ENCODE results near the gene KAT2B. TPM values are rescaled to one million over a fixed set of nuclear protein-coding genes. Genes with fewer than 3 reads are reported as not detected.
A peak's percentile ranks its signal among the peaks of the same experiment; 100 is the strongest.

The KAT2B gene
- total and polyA plus RNA-seq, 2 donors, result 14.6 to 38.2 TPM

GRCh38 chr3:20064387-20064786, 24.1 kb downstream of the KAT2B start:
- no peaks in the 10 kb centered on the region for H3K36me3 ChIP-seq (ENCODE audit: insufficient read depth)
- no peaks in the 10 kb centered on the region for H3K4me1 ChIP-seq (ENCODE audit: insufficient read depth)
- no peak overlapping the region for H3K27ac ChIP-seq (ENCODE audit: low read depth)
- DNase-seq (ENCODE audit: extremely low spot score), result no peak
- WGBS, result 78% methylated on average over 3 of the region's 3 CpGs
- H3K4me3 ChIP-seq (ENCODE audit: low read depth, low read length), result no peak overlapping the region

GRCh38 chr3:20064796-20065564, 24.7 kb downstream of the KAT2B start:
- H3K4me3 ChIP-seq (ENCODE audit: low read depth, low read length), result no peak overlapping the region
- no peaks in the 10 kb centered on the region for H3K4me1 ChIP-seq (ENCODE audit: insufficient read depth)
- no peaks in the 10 kb centered on the region for H3K36me3 ChIP-seq (ENCODE audit: insufficient read depth)
- 69% methylated on average over 5 of the region's 5 CpGs for WGBS
- DNase-seq (ENCODE audit: extremely low spot score), result no peak
- no peak overlapping the region for H3K27ac ChIP-seq (ENCODE audit: low read depth)

GRCh38 chr3:20066079-20066478, 25.8 kb downstream of the KAT2B start:
- no peak overlapping the region for H3K4me3 ChIP-seq (ENCODE audit: low read depth, low read length)
- H3K36me3 ChIP-seq (ENCODE audit: insufficient read depth), result no peaks in the 10 kb centered on the region
- H3K27ac ChIP-seq (ENCODE audit: low read depth), result peak overlapping the region; percentile 73
- WGBS, result 62% methylated on average over 1 of the region's 1 CpG
- H3K4me1 ChIP-seq (ENCODE audit: insufficient read depth), result no peaks in the 10 kb centered on the region
- no peak for DNase-seq (ENCODE audit: extremely low spot score)

GRCh38 chr3:20066850-20067617, 26.8 kb downstream of the KAT2B start:
- H3K27ac ChIP-seq (ENCODE audit: low read depth), result peak overlapping the region; percentile 38
- WGBS, result 18% methylated on average over 6 of the region's 6 CpGs
- no peak overlapping the region for H3K4me3 ChIP-seq (ENCODE audit: low read depth, low read length)
- no peak for DNase-seq (ENCODE audit: extremely low spot score)
- no peaks in the 10 kb centered on the region for H3K36me3 ChIP-seq (ENCODE audit: insufficient read depth)
- no peaks in the 10 kb centered on the region for H3K4me1 ChIP-seq (ENCODE audit: insufficient read depth)

GRCh38 chr3:20068512-20069177, 28.4 kb downstream of the KAT2B start:
- no peaks in the 10 kb centered on the region for H3K36me3 ChIP-seq (ENCODE audit: insufficient read depth)
- peak overlapping the region; percentile 73 for H3K27ac ChIP-seq (ENCODE audit: low read depth)
- WGBS, result 75% methylated on average over 3 of the region's 3 CpGs
- no peak overlapping the region for H3K4me3 ChIP-seq (ENCODE audit: low read depth, low read length)
- H3K4me1 ChIP-seq (ENCODE audit: insufficient read depth), result no peaks in the 10 kb centered on the region
- no peak for DNase-seq (ENCODE audit: extremely low spot score)

- no peak overlapping the region for H3K27ac ChIP-seq (ENCODE audit: low read depth)
- no peak for DNase-seq (ENCODE audit: extremely low spot score)
- H3K36me3 ChIP-seq (ENCODE audit: insufficient read depth), result no peaks in the 10 kb centered on the region
- no peak overlapping the region for H3K4me3 ChIP-seq (ENCODE audit: low read depth, low read length)
- H3K4me1 ChIP-seq (ENCODE audit: insufficient read depth), result no peaks in the 10 kb centered on the region
Measured at GRCh38 chr3:20069178-20069532, 28.9 kb downstream of the KAT2B start.

GRCh38 chr3:20071175-20071574, 30.9 kb downstream of the KAT2B start:
- Histone ChIP-seq H3K4me1 (ENCODE audit: insufficient read depth) (no peaks in the 10 kb centered on the region), H3K36me3 (ENCODE audit: insufficient read depth) (peaks cover 2% of the 10 kb centered on the region), H3K4me3 (ENCODE audit: low read depth, low read length) (no peak overlapping the region), H3K27ac (ENCODE audit: low read depth) (no peak overlapping the region)
- 90% methylated on average over 2 of the region's 2 CpGs for WGBS
- DNase-seq (ENCODE audit: extremely low spot score), result no peak

GRCh38 chr3:20072422-20072821, 32.2 kb downstream of the KAT2B start:
- 75% methylated on average over 6 of the region's 6 CpGs for WGBS
- no peak overlapping the region for H3K27ac ChIP-seq (ENCODE audit: low read depth)
- H3K4me3 ChIP-seq (ENCODE audit: low read depth, low read length), result no peak overlapping the region
- DNase-seq (ENCODE audit: extremely low spot score), result no peak
- peaks cover 2% of the 10 kb centered on the region for H3K36me3 ChIP-seq (ENCODE audit: insufficient read depth)
- no peaks in the 10 kb centered on the region for H3K4me1 ChIP-seq (ENCODE audit: insufficient read depth)

- no peak overlapping the region for H3K27ac ChIP-seq (ENCODE audit: low read depth)
- H3K36me3 ChIP-seq (ENCODE audit: insufficient read depth), result peaks cover 2% of the 10 kb centered on the region
- 73% methylated on average over 5 of the region's 5 CpGs for WGBS
- no peak for DNase-seq (ENCODE audit: extremely low spot score)
- H3K4me3 ChIP-seq (ENCODE audit: low read depth, low read length), result no peak overlapping the region
- H3K4me1 ChIP-seq (ENCODE audit: insufficient read depth), result no peaks in the 10 kb centered on the region
Measured at GRCh38 chr3:20073068-20073467, 32.8 kb downstream of the KAT2B start.

GRCh38 chr3:20073683-20074082, 33.4 kb downstream of the KAT2B start:
- DNase-seq (ENCODE audit: extremely low spot score), result no peak
- Histone ChIP-seq H3K4me1 (ENCODE audit: insufficient read depth) (no peaks in the 10 kb centered on the region), H3K36me3 (ENCODE audit: insufficient read depth) (peaks cover 2% of the 10 kb centered on the region), H3K4me3 (ENCODE audit: low read depth, low read length) (no peak overlapping the region), H3K27ac (ENCODE audit: low read depth) (no peak overlapping the region)
- WGBS, result 81% methylated on average over 4 of the region's 4 CpGs

GRCh38 chr3:20074226-20075063, 34.2 kb downstream of the KAT2B start:
- Histone ChIP-seq H3K27ac (ENCODE audit: low read depth) (no peak overlapping the region), H3K4me3 (ENCODE audit: low read depth, low read length) (no peak overlapping the region), H3K36me3 (ENCODE audit: insufficient read depth) (peaks cover 2% of the 10 kb centered on the region), H3K4me1 (ENCODE audit: insufficient read depth) (no peaks in the 10 kb centered on the region)
- 79% methylated on average over 6 of the region's 6 CpGs for WGBS
- DNase-seq (ENCODE audit: extremely low spot score), result no peak

- H3K36me3 ChIP-seq (ENCODE audit: insufficient read depth), result peaks cover 2% of the 10 kb centered on the region
- no peaks in the 10 kb centered on the region for H3K4me1 ChIP-seq (ENCODE audit: insufficient read depth)
- WGBS, result 93% methylated on average over 5 of the region's 5 CpGs
- DNase-seq (ENCODE audit: extremely low spot score), result no peak
- H3K4me3 ChIP-seq (ENCODE audit: low read depth, low read length), result no peak overlapping the region
- no peak overlapping the region for H3K27ac ChIP-seq (ENCODE audit: low read depth)
Measured at GRCh38 chr3:20075197-20075596, 35.0 kb downstream of the KAT2B start.

- peaks cover 2% of the 10 kb centered on the region for H3K36me3 ChIP-seq (ENCODE audit: insufficient read depth)
- H3K4me3 ChIP-seq (ENCODE audit: low read depth, low read length), result no peak overlapping the region
- H3K4me1 ChIP-seq (ENCODE audit: insufficient read depth), result no peaks in the 10 kb centered on the region
- no peak for DNase-seq (ENCODE audit: extremely low spot score)
- no peak overlapping the region for H3K27ac ChIP-seq (ENCODE audit: low read depth)
- WGBS, result 72% methylated on average over 6 of the region's 6 CpGs
Measured at GRCh38 chr3:20076296-20076997, 36.2 kb downstream of the KAT2B start.

All from urinary bladder (tissue), 4 donors.